Fibroblast of the conjunctiva (primary cell): Measurements from ENCODE around the gene CLIC4.
"Not testable (repeated sequence)": the region's sequence is repeated elsewhere in the genome, so short reads cannot be mapped to it uniquely, and the experiment has no call there.

Source experiments
- DNase-seq: peaks from one replicate; pipeline ENCODE4 v3.0.0-alpha.2; 2010; ENCODE audit warnings: low read depth

The CLIC4 gene

GRCh38 chr1:24748191-24749121 lies 3.2 kb downstream of the CLIC4 start:
- no peak for DNase-seq

GRCh38 chr1:24749252-24749651 lies 4.0 kb downstream of the CLIC4 start:
- no peak for DNase-seq

- no peak for DNase-seq
Observed at GRCh38 chr1:24749886-24750285, 4.6 kb downstream of the CLIC4 start.

GRCh38 chr1:24751833-24752232 lies 6.6 kb downstream of the CLIC4 start:
- DNase-seq: no peak

GRCh38 chr1:24752305-24752704 lies 7.1 kb downstream of the CLIC4 start:
- no peak for DNase-seq

- DNase-seq: no peak
Observed at GRCh38 chr1:24754229-24754628, 9.0 kb downstream of the CLIC4 start.

- not testable (repeated sequence) for DNase-seq
Observed at GRCh38 chr1:24755323-24755722, 10.1 kb downstream of the CLIC4 start.

GRCh38 chr1:24756395-24756794 lies 11.1 kb downstream of the CLIC4 start:
- DNase-seq: no peak

GRCh38 chr1:24759492-24759891 lies 14.2 kb downstream of the CLIC4 start:
- no peak for DNase-seq

- no peak for DNase-seq
Observed at GRCh38 chr1:24761582-24761981, 16.3 kb downstream of the CLIC4 start.

- DNase-seq: no peak
Observed at GRCh38 chr1:24762133-24762676, 17.0 kb downstream of the CLIC4 start.

- DNase-seq: no peak
Observed at GRCh38 chr1:24763671-24764070, 18.4 kb downstream of the CLIC4 start.

GRCh38 chr1:24764439-24764838 lies 19.2 kb downstream of the CLIC4 start:
- no peak for DNase-seq

GRCh38 chr1:24764848-24765247 lies 19.6 kb downstream of the CLIC4 start:
- DNase-seq: no peak

GRCh38 chr1:24765308-24765988 lies 20.2 kb downstream of the CLIC4 start:
- no peak for DNase-seq

GRCh38 chr1:24767351-24767750 lies 22.1 kb downstream of the CLIC4 start:
- no peak for DNase-seq

- no peak for DNase-seq
Observed at GRCh38 chr1:24768873-24769605, 23.8 kb downstream of the CLIC4 start.

GRCh38 chr1:24769656-24770651 lies 24.7 kb downstream of the CLIC4 start:
- DNase-seq: peak; percentile 81

GRCh38 chr1:24770881-24771280 lies 25.6 kb downstream of the CLIC4 start:
- DNase-seq: no peak

- DNase-seq: no peak
Observed at GRCh38 chr1:24771574-24771973, 26.3 kb downstream of the CLIC4 start.

- DNase-seq: no peak
Observed at GRCh38 chr1:24773618-24774017, 28.4 kb downstream of the CLIC4 start.
